Stimulated activated CD4-positive, alpha-beta T cell treated with anti-CD3 and anti-CD28 coated beads, Interleukin-12 subunit alpha, Interleukin-12 subunit beta, amount 100 ng/mL, for 4 hours (primary cell): Measurements from ENCODE around the gene STX7.

Experiments used
- DNase-seq: peaks from one replicate; pipeline ENCODE4 v3.0.0-alpha.2; 2020

STX7 gene

DNA sequence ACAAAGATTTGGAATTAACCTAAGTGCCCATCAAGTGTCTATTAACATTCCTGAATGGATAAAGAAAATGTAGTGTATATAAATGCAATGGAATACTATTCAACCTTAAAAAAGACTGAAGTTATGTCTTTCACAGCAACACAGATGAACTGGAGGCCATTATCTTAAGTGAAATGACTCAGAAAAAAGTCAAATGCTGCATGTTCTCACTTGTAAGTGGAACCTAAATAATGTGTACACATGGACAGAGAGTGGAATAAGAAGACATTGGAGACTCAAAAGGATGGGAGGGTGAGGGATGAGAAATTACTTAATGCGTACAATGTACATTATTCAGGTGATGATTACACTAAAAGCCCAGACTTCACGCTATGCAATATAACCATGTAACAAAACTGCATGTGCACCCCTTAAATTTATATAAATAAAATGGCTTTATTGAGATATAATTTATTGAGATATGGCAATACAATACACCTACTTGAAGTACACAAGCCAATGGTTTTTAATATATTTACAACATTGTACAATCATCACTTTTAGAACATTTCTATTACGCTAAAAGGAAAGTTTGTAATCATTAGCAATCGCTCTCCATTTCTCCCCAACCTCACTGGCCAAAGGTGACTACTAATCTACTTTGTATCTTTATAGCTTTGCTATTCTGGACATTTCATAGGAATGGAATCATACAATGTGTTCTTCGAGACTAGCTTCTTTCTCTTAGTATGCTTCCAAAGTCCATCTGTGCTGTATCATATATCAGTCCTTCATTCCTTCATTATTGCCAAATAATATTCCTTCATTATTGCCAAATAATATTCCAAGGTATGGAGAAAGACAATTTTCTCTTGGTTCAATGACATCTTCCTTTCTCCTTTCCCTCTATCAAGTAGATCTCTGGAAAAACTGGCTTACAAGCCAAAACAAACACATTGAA lies 5.8 kb downstream of the STX7 start:
- no peak for DNase-seq

DNA sequence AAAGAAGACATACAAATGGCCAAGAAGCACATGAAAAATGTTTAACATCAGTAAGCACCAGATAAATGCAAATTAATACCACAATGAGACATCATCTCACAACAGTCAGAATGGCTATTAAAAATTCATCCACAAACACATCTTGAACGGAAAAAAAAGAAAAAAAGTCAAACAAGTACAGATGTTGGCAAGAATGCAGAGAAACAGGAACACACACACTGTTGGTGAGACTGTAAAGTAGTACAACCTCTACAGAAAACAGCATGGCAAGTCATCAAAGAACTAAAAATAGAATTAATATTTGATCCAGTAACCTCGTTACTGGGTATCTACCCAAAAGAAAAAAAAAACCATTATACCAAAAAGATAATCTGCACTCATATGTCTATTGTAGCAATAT lies 6.5 kb downstream of the STX7 start:
- DNase-seq: no peak

DNA sequence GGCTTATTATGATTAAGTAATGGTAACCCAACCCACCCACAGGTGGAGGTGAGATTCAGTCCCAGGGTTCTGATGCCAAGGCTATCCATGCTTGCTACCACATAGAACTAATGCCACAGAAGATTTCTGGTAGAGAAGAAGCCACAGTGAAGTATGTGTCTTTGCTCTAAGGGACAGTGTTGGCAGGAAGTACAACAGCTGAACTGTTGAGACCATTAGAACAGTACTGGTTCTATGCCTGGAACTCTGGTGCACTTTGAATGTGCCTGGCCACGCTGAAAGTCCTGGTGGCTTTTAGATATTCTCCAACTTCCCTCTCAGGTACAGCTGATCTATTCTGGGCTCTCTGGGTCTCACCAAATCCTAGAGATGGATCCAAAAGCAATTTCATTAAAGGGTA lies 7.8 kb downstream of the STX7 start:
- no peak for DNase-seq

DNA sequence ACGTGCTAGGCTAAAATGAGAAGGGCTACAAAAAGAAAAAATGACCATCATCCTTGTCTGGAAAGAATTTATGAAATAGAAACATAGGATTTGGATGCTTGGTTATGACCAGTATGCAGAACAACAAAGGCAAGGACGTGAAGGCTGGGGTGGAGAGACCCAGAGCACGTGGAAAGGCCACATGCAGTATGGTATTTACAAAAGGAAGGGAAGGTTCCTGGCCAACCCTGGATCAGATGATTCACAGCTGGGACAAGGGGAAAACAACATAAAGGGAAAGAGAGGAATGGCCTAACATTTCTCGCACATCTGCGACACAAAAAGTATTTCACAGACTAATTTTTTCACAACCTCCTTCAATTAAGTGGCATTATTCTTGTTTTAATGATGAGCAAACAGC lies 8.2 kb downstream of the STX7 start:
- no peak for DNase-seq

DNA sequence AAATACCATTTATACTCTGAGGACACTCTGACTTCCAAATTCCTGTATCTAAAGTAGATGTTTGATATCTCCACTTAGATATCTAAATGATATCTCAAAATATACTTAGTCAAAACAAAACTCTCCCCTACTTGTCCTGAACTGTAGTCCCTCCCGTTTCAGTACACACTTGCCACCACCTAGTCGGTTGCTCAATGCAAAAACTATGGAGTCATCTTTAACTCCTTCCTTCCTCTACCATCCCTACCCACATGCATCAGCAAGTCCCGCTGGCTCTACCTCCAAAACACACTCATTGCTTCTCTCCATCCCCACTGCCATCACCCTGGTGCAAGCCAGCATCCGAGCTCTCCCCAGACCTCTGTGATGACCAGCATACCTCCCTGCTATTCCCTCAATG lies 13.2 kb downstream of the STX7 start:
- DNase-seq: no peak

DNA sequence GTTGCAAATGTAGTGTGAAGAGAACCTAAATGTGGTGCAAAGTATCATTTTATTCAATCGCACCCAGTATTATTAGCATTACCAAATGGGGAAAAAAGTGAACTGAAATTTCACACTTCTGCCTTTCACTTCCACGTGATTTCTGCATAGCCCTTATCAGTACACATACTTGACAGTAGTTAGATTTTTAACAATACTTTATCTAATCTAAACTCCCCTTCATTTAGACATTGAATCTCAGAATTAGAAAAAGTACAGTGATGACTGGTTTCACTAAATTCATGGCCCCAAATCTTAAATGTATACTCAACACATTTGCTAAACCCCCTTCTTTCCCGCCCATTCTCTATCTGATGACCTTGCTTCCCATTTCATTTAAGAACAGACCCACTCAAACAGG lies 14.3 kb downstream of the STX7 start:
- no peak for DNase-seq

DNA sequence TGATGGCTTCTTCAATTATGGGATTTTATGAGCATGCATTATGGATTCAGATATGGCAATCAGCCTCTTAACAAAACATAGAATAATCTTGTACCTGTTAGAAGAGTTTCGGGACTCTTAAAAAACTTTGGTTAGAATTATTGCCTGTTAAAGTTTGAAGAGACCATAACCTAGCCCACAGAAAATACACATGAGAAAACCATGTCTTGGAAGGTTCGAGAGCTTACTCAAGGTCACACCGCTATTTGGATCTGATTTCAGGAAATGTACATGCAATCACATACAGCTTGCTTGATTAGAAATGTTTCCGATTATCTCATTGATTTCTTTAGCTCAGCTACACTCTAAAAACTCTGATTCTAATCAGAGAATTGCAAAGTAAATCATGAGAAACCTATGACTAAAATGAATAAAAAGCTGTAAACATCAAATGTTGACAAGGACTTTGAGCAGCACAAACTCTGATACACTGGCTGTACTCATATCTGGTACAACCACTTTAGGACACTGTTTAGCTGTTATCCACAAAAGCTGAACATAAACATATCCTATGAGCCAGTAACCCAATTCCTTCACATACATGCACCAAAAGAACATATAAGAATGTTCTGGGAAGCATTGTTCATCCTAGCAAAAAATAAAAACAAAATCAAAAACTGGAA lies 16.3 kb downstream of the STX7 start:
- no peak for DNase-seq

DNA sequence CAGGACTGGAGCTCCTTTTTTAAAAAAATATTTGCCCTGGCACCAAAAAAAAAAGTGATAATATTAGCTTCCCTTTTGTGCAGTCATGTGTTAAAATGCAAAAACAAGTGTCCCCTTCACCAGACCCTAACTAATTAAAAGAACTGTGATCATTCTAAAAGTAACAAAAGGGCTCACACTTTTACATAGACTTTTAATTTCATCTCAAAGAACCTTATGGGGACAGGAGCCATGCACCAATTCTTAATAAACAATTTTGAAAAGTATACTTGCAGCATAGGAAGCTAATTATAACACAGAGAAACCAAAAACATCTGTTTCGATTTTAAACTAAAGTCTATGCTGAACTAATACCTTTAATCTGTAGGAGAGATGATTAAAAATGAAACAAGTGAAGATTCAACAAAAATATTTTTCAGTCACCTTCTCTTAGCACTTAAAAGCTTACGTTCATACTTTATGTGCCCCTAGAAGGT lies 17.3 kb downstream of the STX7 start:
- no peak for DNase-seq

DNA sequence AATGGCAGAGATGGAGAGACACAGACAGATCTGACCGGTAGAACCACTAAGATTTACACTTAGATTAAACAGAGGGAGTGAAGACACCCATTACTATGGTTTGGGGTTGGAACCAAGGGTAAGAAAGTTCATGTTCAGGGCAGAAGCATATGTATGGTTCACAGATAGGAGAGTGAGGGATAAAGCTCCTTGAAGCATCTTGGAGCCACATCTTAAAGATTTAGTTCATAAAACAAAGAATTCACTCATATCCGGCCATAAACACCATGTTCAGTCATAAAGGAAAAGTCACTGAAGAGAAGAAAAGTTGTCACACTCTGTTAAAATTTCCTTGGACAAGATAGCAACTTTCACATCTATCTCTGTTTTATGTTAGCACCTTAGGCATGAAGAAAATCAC lies 18.0 kb downstream of the STX7 start:
- DNase-seq: no peak

DNA sequence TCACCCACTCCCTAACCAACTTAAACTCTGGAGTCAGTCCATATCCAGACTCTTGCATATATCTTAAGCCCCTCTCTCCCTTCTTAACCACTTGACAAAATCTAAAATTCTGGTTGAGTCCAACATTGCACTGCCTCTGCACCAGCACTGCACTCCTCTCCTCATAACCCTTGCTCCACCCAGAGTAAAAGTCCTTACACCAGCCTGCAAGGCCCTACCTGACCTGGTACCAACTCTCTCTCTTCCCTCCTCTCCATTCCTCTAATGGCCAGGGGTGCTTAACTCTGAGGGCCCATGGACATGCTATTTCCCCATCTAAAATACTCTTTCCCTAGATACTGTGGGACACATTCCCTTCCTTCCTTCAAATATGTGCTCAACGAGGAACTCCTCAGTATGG lies 21.0 kb downstream of the STX7 start:
- DNase-seq: no peak

DNA sequence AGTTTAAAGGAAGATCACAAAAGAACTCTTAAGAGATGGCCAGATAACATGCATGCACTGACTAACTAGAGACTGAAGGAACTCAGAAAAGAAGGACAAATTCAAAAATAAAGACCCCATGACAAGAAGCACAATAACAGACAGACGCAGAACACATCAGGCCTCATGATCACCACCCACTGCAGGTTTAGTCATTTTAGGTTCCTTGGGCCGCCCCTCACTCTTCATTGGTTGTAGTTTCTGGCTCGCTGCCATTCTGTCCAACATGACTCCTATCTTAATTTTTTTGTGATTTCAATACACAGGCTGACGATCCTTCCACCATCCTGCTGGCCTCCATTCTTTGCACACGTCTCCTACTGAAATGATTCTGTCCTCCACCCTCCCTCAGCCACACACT lies 21.6 kb downstream of the STX7 start:
- DNase-seq: no peak

DNA sequence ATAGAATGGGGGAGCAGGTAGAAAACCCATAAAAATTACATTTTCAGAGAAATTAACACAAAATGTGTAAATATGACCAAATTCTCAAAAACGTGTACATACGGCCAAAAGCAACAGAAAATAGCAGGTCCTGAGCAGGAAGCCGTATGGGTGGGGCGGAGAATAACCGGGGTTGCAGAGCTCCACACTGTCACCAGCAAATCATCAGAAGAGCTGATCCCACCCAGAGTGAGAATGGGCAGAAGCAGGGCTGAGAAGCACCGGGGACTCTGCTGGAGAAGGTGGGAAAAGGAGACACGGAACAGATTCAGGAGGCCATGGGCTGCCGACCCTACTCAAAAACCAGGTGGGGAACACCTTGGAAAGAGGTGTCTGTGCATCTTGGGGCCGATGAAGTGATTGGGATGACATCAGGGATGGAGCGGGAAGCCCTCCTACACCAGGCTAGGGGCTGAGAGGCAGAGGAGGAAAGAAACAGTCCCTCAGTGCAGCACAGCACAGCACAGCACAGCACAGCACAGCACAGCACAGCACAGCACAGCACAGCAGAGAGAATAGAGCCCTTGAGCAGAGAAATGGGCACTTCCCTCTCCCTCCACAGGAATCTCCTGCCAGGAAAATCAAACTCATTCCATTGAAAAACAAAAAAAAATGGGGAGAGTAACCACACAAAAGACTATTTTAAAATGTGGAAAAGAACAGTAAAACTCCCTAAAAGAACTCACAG lies 22.3 kb downstream of the STX7 start:
- DNase-seq: no peak

DNA sequence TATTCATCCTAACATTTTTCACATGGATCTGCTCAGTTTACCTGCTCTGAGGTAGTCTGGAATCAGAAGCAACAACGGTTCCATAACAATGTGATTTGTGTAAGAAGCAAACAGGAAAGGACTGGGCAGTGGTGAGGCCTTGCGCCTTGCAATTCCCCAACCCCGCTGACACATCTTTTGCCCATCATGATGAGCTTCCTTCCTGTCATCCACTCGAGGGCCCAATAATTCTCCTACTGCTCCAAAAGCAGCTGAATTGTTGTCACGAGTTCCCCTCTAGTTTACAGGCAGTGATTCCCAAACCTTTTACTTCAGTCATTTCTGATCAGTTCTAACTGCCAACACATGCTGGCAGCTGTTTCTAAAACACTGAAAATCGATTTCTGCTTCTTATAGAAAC lies 22.9 kb downstream of the STX7 start:
- DNase-seq: no peak

DNA sequence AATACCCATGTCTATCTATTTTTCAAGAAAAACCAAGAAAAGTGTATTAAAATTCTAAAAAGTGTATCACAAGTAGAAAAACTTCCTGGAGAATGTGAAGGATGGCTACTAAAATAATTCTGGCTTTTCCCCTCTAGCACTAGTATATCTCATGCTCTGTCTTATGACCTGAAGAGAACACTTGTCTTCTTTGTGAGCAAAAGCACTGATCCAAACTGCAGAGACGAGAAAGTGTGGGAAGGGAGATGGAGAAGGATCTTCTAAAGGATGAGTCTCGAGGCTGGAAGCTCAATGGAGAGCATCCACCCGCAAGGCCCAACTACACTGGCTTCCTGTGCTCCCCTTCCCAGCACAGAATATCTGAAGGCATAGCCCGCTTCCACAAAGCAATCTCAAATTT lies 23.5 kb downstream of the STX7 start:
- no peak for DNase-seq

DNA sequence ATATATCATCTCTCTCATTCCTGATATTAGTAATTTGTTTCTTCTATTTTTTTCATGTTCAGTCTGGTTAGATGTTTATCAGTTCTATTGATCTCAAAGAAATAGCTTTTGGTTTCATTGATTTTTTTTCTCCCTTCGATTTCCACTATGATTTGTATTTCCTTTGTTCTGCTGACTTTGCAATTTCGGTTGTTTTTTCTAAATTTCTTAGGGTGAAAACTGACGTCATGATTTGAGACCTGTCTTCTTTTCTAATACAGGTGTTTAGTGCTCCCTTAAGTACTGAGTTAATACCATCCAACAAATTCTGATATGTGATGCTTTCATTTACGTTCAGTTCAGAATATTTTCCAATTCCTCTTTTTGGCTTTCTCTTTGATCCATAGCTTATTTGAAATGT lies 25.2 kb downstream of the STX7 start:
- no peak for DNase-seq

DNA sequence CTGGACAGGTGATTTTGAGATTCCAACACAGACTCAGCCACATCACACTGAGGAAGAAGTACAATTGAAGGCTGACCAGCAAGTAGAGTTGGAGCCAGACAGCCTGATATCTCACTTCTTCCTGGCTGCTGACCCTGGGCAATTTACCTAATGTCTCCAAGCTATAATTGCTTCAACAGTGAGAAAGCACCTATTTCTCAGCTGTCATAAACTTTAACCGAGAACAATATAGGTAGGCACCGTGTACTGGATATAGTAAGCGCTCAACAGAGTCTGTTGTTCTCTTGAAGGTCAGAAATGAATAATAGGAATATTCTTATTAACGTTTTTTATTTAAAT lies 28.3 kb downstream of the STX7 start:
- no peak for DNase-seq

DNA sequence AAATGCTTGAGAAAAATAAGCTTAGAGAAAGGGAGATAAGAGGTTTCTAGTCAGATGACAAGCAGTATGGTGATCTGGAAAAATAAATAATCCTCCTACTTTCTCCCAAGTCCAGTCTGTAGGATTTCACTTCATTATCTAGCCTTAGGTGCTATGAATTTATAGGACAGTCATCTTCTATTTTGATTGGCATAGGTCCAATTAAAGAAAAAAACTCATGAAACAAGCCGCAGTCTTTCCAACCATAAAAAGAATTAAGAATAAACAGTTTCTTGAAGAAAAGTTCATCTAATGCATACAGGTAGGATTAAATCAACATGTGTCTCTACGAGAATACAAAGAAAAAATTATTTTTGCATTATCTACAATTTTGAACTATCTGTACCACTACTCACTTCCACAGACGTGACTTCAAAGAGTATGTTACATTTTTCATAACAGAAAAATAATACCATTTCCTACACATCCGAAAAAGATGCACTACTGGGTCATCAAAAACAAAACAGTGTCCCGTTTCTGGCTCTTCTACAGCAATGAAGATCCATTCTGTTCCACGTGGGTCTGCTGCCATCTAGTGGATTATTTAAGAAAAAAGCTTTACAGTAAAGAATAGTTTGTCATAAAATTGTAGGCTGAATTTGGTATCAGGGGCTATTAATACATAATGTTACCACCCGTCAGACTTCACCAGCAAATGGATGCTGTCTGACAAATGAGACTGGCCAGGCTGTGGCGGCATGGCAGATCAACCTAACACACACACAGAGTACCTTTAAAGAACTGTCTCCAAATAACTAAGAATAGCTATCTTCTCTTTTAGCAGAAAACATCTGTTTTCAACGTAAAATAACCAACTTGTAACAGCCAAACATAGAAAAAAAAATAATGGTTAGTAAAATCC lies 28.9 kb downstream of the STX7 start:
- peak; percentile 7 for DNase-seq

DNA sequence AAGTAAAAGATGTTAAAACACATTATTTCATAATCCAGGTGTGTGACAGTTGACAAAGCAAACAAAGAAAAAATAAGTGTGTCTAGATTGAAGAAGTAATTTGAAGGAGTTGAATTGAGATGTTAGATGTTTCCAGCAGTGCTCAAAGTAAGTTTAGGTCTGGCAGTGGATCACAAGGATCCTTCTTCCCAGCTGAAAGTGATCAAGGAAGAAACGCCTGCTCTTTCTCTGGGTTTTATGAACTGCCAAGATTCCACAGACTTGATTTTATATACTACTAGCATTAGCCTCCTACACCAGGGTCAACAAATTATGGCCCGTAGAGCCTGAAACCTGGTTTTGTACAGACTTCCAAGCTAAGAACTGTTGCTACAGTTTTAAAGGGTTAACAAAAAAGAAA lies 30.3 kb downstream of the STX7 start:
- DNase-seq: no peak

DNA sequence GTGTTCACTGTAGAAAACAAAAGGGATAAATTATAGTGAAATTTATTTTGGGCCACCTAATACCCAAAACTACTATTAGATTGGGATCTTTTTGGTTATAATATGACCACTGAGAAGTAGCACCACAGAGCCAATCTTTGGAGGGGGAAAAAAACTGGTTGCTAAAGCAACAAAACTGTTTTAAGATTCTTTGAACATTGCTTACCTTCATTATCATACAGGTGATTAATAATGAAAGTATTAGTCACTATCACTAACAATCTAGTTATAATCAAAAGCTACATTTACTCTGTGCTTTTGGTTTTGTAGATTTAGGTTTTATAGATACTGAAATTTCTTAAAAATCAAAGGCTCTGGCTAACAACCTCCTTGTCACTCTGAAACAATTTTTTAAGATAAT lies 31.7 kb downstream of the STX7 start:
- no peak for DNase-seq

DNA sequence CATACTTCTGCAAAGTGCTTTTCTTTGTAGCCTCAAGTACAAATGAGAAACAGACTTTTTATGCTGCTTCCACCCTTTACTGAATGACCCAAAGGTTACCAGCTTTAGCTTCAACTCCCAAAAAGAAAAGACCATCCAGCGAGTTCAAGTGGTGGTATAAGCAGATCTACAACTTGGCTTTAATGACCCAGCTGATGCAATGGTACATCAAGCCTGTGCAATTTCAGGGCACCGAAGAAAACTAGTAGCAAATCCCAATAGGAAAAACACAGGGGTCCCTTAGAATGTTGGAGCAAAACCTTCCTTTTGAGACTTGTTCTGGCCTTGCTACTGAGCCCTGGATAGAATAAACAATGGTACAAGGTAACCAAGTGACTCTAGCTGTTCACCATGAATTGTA lies 33.8 kb downstream of the STX7 start:
- no peak for DNase-seq

DNA sequence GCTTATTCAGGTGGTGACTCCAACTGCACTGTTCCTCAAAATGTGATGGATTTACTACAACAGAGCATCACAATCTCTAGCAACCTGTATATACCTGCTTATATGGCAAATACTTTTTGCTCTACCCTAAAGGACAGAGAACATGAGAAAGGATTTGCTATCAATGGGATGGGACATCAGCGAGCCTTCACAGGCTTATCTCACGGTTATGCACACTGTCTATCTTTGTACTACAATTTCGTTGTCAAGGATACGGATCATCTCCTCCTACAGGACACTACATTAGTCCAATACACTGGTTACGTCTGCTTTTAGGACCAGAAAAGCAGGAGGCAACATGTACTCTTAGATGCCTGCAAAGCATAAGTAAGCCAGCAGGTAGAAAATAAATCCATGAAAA lies 34.2 kb downstream of the STX7 start:
- no peak for DNase-seq

DNA sequence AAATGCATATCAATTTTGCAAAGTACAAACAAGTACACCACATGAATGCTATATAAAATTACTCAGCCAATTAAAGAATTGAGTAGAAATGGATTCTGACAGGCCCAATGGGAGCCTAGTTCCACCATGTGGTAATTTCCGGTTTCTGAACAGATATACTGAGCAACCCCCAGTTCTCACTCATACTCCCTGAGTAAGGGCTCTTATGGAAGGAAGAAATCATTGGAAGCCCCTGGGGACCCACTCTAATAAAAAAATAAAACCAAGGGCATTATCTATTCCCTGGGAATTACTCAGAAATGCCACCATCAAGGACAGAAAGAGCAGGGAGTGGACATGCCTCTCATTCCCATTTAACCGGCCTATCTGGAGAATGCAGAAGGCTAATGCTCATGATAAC lies 34.6 kb downstream of the STX7 start:
- DNase-seq: no peak

DNA sequence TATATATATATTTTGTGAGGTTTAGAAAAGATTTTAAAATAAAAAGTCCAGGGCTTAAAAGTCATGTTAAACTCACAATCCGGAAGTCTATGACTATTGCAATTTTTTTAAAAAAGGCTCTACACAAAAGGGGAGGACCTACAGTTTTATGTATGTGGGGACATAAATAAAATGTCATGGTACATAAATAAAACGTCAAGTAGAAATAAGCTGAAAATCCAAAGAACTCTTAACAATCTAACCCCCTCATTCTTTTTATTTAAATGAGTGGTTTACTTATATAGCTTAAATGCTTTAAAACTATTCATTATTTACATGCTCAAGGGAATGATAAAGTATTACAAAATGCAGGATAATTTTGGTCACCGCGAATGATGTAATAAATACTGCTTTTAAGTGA lies 36.2 kb downstream of the STX7 start:
- DNase-seq: no peak
